SU-DHL-6 (cell line): ENCODE results near the gene CLEC2D.

Experiments used
- CTCF ChIP-seq: fragments of 200-600 bp; sonication (generic); IDR thresholded peaks from one replicate; pipeline ENCODE4 v1.5.1; 2017; ENCODE audit warnings: antibody characterized with exemption, mild to moderate bottlenecking, low read length, moderate library complexity; ENCODE audit not compliant: insufficient read depth, poor library complexity, severe bottlenecking
- EZH2phosphoT487 ChIP-seq: fragments of 200-600 bp; sonication (generic), shearing (Covaris generic); conservative IDR thresholded peaks from 2 replicates; pipeline ENCODE4 v1.6.1; 2018; ENCODE audit warnings: mild to moderate bottlenecking, antibody characterized with exemption, low read length, moderate library complexity, mixed read lengths

GRCh38 chr12:9706086-9706685 is 36.7 kb downstream of the CLEC2D start:
- TF ChIP-seq CTCF (no peak), EZH2phosphoT487 (no peak)
